HCT116 (cell line): ENCODE results near the gene RFX2.

Source experiments
- CTCF ChIP-seq, 3 experiments: fragments of 200-600 bp in 1 of 3; sonication (generic) in 1 of 3; IDR thresholded peaks in 2 of 3; conservative IDR thresholded peaks in 1 of 3; 2 replicates each; pipeline ENCODE4 v1.5.1; 2012 to 2017; ENCODE audit warnings: low read depth in 2 of 3, low read length in 2 of 3, antibody characterized with exemption in 1 of 3, borderline replicate concordance in 1 of 3, control low read depth in 1 of 3, mild to moderate bottlenecking in 1 of 3, mixed read lengths in 1 of 3, mixed run types in 1 of 3, moderate library complexity in 1 of 3; ENCODE audit not compliant: insufficient read depth in 1 of 3
- EZH2 ChIP-seq: fragments of 200-600 bp; sonication (generic); IDR thresholded peaks from 2 replicates; pipeline ENCODE4 v1.6.1; 2017; ENCODE audit warnings: antibody characterized with exemption, mixed run types
- FOSL1 ChIP-seq: IDR thresholded peaks from 2 replicates; pipeline ENCODE4 v1.6.1; 2012; ENCODE audit warnings: low read depth
- JUND ChIP-seq: IDR thresholded peaks from 2 replicates; pipeline ENCODE4 v1.6.1; 2012
- MAX ChIP-seq: IDR thresholded peaks from 2 replicates; pipeline ENCODE4 v1.6.1; 2012
- POLR2A ChIP-seq: IDR thresholded peaks from 2 replicates; pipeline ENCODE4 v1.7.0; 2011; ENCODE audit warnings: borderline replicate concordance; ENCODE audit not compliant: insufficient read depth, insufficient read length; ENCODE audit errors: extremely low read depth
- POLR2AphosphoS5 ChIP-seq: IDR thresholded peaks from 2 replicates; pipeline ENCODE4 v1.6.1; 2011; ENCODE audit warnings: mild to moderate bottlenecking, low read depth, low read length, moderate library complexity
- RAD21 ChIP-seq: IDR thresholded peaks from 2 replicates; pipeline ENCODE4 v1.6.1; 2012; ENCODE audit warnings: low read depth, mild to moderate bottlenecking
- SIN3A ChIP-seq: IDR thresholded peaks from 2 replicates; pipeline ENCODE4 v1.6.1; 2012; ENCODE audit warnings: low read depth
- ZNF274 ChIP-seq: fragments of 200-500 bp; sonication (Bioruptor generic); IDR thresholded peaks from 2 replicates; pipeline ENCODE4 v1.6.1; 2014; ENCODE audit warnings: mild to moderate bottlenecking, low read depth, low read length, inconsistent platforms
- TF ChIP-seq, protein P1 (sequence below): IDR thresholded peaks from 2 replicates; pipeline ENCODE4 v1.6.1; 2012; ENCODE audit warnings: low read depth

- no peak for TF ChIP-seq JUND
- TF ChIP-seq RAD21 = no peak
- TF ChIP-seq CTCF (IDR thresholded peaks at IDR 0.05 in 2 of 3, conservative IDR thresholded peaks at IDR 0.05 in 1 of 3; ENCODE audit: borderline replicate concordance in 1 of 3, insufficient read depth in 1 of 3, low read depth in 2 of 3, low read length in 2 of 3) = no peak
- TF ChIP-seq, protein P1, sequence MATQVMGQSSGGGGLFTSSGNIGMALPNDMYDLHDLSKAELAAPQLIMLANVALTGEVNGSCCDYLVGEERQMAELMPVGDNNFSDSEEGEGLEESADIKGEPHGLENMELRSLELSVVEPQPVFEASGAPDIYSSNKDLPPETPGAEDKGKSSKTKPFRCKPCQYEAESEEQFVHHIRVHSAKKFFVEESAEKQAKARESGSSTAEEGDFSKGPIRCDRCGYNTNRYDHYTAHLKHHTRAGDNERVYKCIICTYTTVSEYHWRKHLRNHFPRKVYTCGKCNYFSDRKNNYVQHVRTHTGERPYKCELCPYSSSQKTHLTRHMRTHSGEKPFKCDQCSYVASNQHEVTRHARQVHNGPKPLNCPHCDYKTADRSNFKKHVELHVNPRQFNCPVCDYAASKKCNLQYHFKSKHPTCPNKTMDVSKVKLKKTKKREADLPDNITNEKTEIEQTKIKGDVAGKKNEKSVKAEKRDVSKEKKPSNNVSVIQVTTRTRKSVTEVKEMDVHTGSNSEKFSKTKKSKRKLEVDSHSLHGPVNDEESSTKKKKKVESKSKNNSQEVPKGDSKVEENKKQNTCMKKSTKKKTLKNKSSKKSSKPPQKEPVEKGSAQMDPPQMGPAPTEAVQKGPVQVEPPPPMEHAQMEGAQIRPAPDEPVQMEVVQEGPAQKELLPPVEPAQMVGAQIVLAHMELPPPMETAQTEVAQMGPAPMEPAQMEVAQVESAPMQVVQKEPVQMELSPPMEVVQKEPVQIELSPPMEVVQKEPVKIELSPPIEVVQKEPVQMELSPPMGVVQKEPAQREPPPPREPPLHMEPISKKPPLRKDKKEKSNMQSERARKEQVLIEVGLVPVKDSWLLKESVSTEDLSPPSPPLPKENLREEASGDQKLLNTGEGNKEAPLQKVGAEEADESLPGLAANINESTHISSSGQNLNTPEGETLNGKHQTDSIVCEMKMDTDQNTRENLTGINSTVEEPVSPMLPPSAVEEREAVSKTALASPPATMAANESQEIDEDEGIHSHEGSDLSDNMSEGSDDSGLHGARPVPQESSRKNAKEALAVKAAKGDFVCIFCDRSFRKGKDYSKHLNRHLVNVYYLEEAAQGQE = no peak
- TF ChIP-seq EZH2 = no peak
- TF ChIP-seq POLR2A = no peak
- no peak for TF ChIP-seq MAX
- TF ChIP-seq SIN3A = no peak
- no peak for TF ChIP-seq FOSL1
- TF ChIP-seq POLR2AphosphoS5 = no peak
- no peak for TF ChIP-seq ZNF274
Observed at GRCh38 chr19:6059988-6060599, 50.2 kb downstream of the RFX2 start.
